ENCODE results near the gene RALGPS1.

RALGPS1 gene

GRCh38 chr9:127216210-127216887 is 301.8 kb downstream of the RALGPS1 start:
- Histone ChIP-seq H3K27ac (no peak overlapping the region), H3K4me2 (no peak overlapping the region), H4K20me1 (peaks cover 0 to 16% (median 10%) of the 10 kb centered on the region in 11 experiments; a peak in 14 of 22 replicates), H3K9me3 (replicated peaks in 1 of 11) (no peaks in the 10 kb centered on the region), H3K4me1 (peaks cover 22 to 44% (median 36%) of the 10 kb centered on the region in 10 experiments), H3K4me3 (no peak overlapping the region), H3K36me3 (no peaks in the 10 kb centered on the region), H3K27me3 (peaks cover 0 to 21% (median 0%) of the 10 kb centered on the region in 11 experiments; a peak in 6 of 22 replicates), H3K9ac (no peak overlapping the region)
- no peak for TF ChIP-seq Cebpa-rat (IDR thresholded peaks at IDR 0.05)

- H4K20me1 ChIP-seq: peaks cover 0 to 11% (median 5%) of the 10 kb centered on the region in 11 experiments; a peak in 12 of 22 replicates
- H3K27me3 ChIP-seq: peaks cover 0 to 16% (median 0%) of the 10 kb centered on the region in 11 experiments; a peak in 6 of 22 replicates
- H3K9ac ChIP-seq: no peak overlapping the region
- H3K4me1 ChIP-seq: peaks cover 17 to 44% (median 35%) of the 10 kb centered on the region in 10 experiments
- TF ChIP-seq Cebpa-rat (IDR thresholded peaks at IDR 0.05): no peak
- H3K4me2 ChIP-seq: no peak overlapping the region
- no peaks in the 10 kb centered on the region for H3K9me3 ChIP-seq (replicated peaks in 1 of 11)
- H3K36me3 ChIP-seq: no peaks in the 10 kb centered on the region
- no peak overlapping the region for H3K4me3 ChIP-seq
- H3K27ac ChIP-seq: no peak overlapping the region
These were observed 302.3 kb downstream of the RALGPS1 start for GRCh38 chr9:127216888-127217217.

GRCh38 chr9:127218818-127219217 is 304.2 kb downstream of the RALGPS1 start:
- no peak overlapping the region for H3K4me2 ChIP-seq
- H3K9ac ChIP-seq: no peak overlapping the region
- no peak overlapping the region for H3K4me3 ChIP-seq
- no peak overlapping the region for H3K27ac ChIP-seq
- no peaks in the 10 kb centered on the region for H3K9me3 ChIP-seq (replicated peaks in 1 of 11)
- peaks cover 0 to 7% (median 0%) of the 10 kb centered on the region in 11 experiments; a peak in 2 of 22 replicates for H4K20me1 ChIP-seq
- H3K27me3 ChIP-seq: peaks cover 0 to 7% (median 0%) of the 10 kb centered on the region in 11 experiments; a peak in 5 of 22 replicates
- H3K36me3 ChIP-seq: no peaks in the 10 kb centered on the region
- no peak for TF ChIP-seq Cebpa-rat (IDR thresholded peaks at IDR 0.05)
- H3K4me1 ChIP-seq: peaks cover 2 to 36% (median 25%) of the 10 kb centered on the region in 10 experiments; a peak in 16 of 20 replicates

GRCh38 chr9:127219520-127219919 is 304.9 kb downstream of the RALGPS1 start:
- peaks cover 0 to 11% (median 0%) of the 10 kb centered on the region in 11 experiments; a peak in 5 of 22 replicates for H3K27me3 ChIP-seq
- no peaks in the 10 kb centered on the region for H3K36me3 ChIP-seq
- H3K4me3 ChIP-seq: no peak overlapping the region

GRCh38 chr9:127221695-127222094 is 307.1 kb downstream of the RALGPS1 start:
- Histone ChIP-seq H3K36me3 (no peaks in the 10 kb centered on the region), H3K4me3 (no peak overlapping the region), H3K27me3 (peaks cover 14 to 24% (median 15%) of the 10 kb centered on the region in 11 experiments), H3K4me2 (peak overlapping the region in 8 of 11 experiments; percentile 43 to 62 (median 51); a peak in 15 of 22 replicates), H3K4me1 (peaks cover 6 to 39% (median 31%) of the 10 kb centered on the region in 10 experiments; a peak in 18 of 20 replicates), H3K27ac (no peak overlapping the region), H3K9me3 (replicated peaks in 1 of 11) (no peaks in the 10 kb centered on the region), H3K9ac (no peak overlapping the region), H4K20me1 (peaks cover 0 to 20% (median 11%) of the 10 kb centered on the region in 11 experiments; a peak in 12 of 22 replicates)
- no peak for TF ChIP-seq Cebpa-rat (IDR thresholded peaks at IDR 0.05)

More at GRCh38 chr9:127219520-127219919, 304.9 kb downstream of the RALGPS1 start:
- TF ChIP-seq Cebpa-rat (IDR thresholded peaks at IDR 0.05): no peak
- no peaks in the 10 kb centered on the region for H3K9me3 ChIP-seq (replicated peaks in 1 of 11)
- peak overlapping the region in 3 of 11 experiments; percentile 8 to 24 (median 9); a peak in 1 of 22 replicates for H3K4me2 ChIP-seq
- no peak overlapping the region for H3K27ac ChIP-seq
- peaks cover 0 to 9% (median 0%) of the 10 kb centered on the region in 11 experiments; a peak in 2 of 22 replicates for H4K20me1 ChIP-seq
- no peak overlapping the region for H3K9ac ChIP-seq
- peaks cover 5 to 32% (median 22%) of the 10 kb centered on the region in 10 experiments; a peak in 16 of 20 replicates for H3K4me1 ChIP-seq

GRCh38 chr9:127222388-127223095 is 308.0 kb downstream of the RALGPS1 start:
- H3K4me1 ChIP-seq: peaks cover 6 to 39% (median 32%) of the 10 kb centered on the region in 10 experiments; a peak in 18 of 20 replicates
- no peak overlapping the region for H3K27ac ChIP-seq
- H3K9me3 ChIP-seq (replicated peaks in 1 of 11): no peaks in the 10 kb centered on the region
- no peak overlapping the region for H3K4me3 ChIP-seq
- peaks cover 0 to 23% (median 12%) of the 10 kb centered on the region in 11 experiments; a peak in 12 of 22 replicates for H4K20me1 ChIP-seq
- H3K36me3 ChIP-seq: no peaks in the 10 kb centered on the region
- peaks cover 15 to 25% (median 19%) of the 10 kb centered on the region in 11 experiments for H3K27me3 ChIP-seq
- H3K4me2 ChIP-seq: peak overlapping the region in 8 of 11 experiments; percentile 43 to 62 (median 51); a peak in 15 of 22 replicates
- TF ChIP-seq Cebpa-rat (IDR thresholded peaks at IDR 0.05): no peak
- no peak overlapping the region for H3K9ac ChIP-seq

- H3K4me3 ChIP-seq: no peak overlapping the region
- TF ChIP-seq Cebpa-rat (IDR thresholded peaks at IDR 0.05): no peak
- H3K9me3 ChIP-seq (replicated peaks in 1 of 11): no peaks in the 10 kb centered on the region
- H3K27ac ChIP-seq: no peak overlapping the region
- peak overlapping the region in 3 of 11 experiments; percentile 82 to 94 (median 84); a peak in 4 of 22 replicates for H3K4me2 ChIP-seq
- H3K4me1 ChIP-seq: peaks cover 6 to 39% (median 32%) of the 10 kb centered on the region in 10 experiments; a peak in 18 of 20 replicates
- no peaks in the 10 kb centered on the region for H3K36me3 ChIP-seq
- no peak overlapping the region for H3K9ac ChIP-seq
- peaks cover 0 to 23% (median 12%) of the 10 kb centered on the region in 11 experiments; a peak in 12 of 22 replicates for H4K20me1 ChIP-seq
- peaks cover 15 to 25% (median 19%) of the 10 kb centered on the region in 11 experiments for H3K27me3 ChIP-seq
These were observed 308.7 kb downstream of the RALGPS1 start for GRCh38 chr9:127223266-127223665.

- Histone ChIP-seq H3K9me3 (replicated peaks in 1 of 11) (no peaks in the 10 kb centered on the region), H3K9ac (peak overlapping the region in 2 of 11 experiments; percentile 69 to 79; a peak in 1 of 22 replicates), H3K27ac (no peak overlapping the region), H3K36me3 (no peaks in the 10 kb centered on the region), H3K27me3 (peaks cover 15 to 25% (median 19%) of the 10 kb centered on the region in 11 experiments), H3K4me3 (peak overlapping the region; percentile 29 to 73 (median 62); a peak in 15 of 20 replicates), H3K4me2 (peak overlapping the region; percentile 76 to 94 (median 86)), H4K20me1 (peaks cover 0 to 23% (median 12%) of the 10 kb centered on the region in 11 experiments; a peak in 12 of 22 replicates), H3K4me1 (peaks cover 6 to 39% (median 31%) of the 10 kb centered on the region in 10 experiments; a peak in 18 of 20 replicates)
- no peak for TF ChIP-seq Cebpa-rat (IDR thresholded peaks at IDR 0.05)
These were observed 309.2 kb downstream of the RALGPS1 start for GRCh38 chr9:127223810-127224177.
